ENCODE measurements around the gene SHQ1.
"Not testable (repeated sequence)": the region's sequence is repeated elsewhere in the genome, so short reads cannot be mapped to it uniquely, and the experiment has no call there.

SHQ1 gene

GRCh38 chr3:72710471-72710870, 137.8 kb downstream of the SHQ1 start:
- not testable (repeated sequence) for DNase-seq

- DNase-seq = no peak
These were observed 139.8 kb downstream of the SHQ1 start for GRCh38 chr3:72708441-72708840.

GRCh38 chr3:72702997-72703396, 145.2 kb downstream of the SHQ1 start:
- no peak for DNase-seq

GRCh38 chr3:72702390-72702789, 145.9 kb downstream of the SHQ1 start:
- DNase-seq = no peak

- no peak for DNase-seq
These were observed 148.1 kb downstream of the SHQ1 start for GRCh38 chr3:72700106-72700505.

GRCh38 chr3:72699631-72700030, 148.6 kb downstream of the SHQ1 start:
- DNase-seq = no peak

All from COR-L47 (cell line).